IMR-90 (cell line): ENCODE measurements around the gene CASS4. TPM values are rescaled to one million over a fixed set of nuclear protein-coding genes. Genes with fewer than 3 reads are reported as not detected.

ENCODE experiments used
- CTCF ChIP-seq: conservative IDR thresholded peaks from 2 replicates; pipeline ENCODE4 v1.5.1; 2012; ENCODE audit warnings: mild to moderate bottlenecking, low read depth, low read length, improper control_type of control experiment
- MAFK ChIP-seq: IDR thresholded peaks from 2 replicates; pipeline ENCODE4 v1.6.1; 2012; ENCODE audit warnings: low read depth, low read length, improper control_type of control experiment
- POLR2A ChIP-seq: IDR thresholded peaks from 2 replicates; pipeline ENCODE4 v1.6.1; 2012; ENCODE audit warnings: mild to moderate bottlenecking, low read depth, low read length
- RCOR1 ChIP-seq: IDR thresholded peaks from 2 replicates; pipeline ENCODE4 v1.6.1; 2012; ENCODE audit warnings: mild to moderate bottlenecking, low read length, improper control_type of control experiment; ENCODE audit not compliant: insufficient replicate concordance
- RFX5 ChIP-seq: IDR thresholded peaks from 2 replicates; pipeline ENCODE4 v1.8.0; 2012; ENCODE audit warnings: low read depth, mild to moderate bottlenecking, low read length, moderate library complexity
- USF2 ChIP-seq: fragments of 150-350 bp; IDR thresholded peaks from 2 replicates; pipeline ENCODE4 v1.6.1; 2017; ENCODE audit warnings: mild to moderate bottlenecking, antibody characterized with exemption, low read length, low read depth
- polyA plus RNA-seq, 3 experiments: library from polyadenylated mRNA; depleted of rRNA; stranded (reverse); fragments of >200 nt; gene quantifications; 2 replicates each; pipeline ENCODE4 v1.2.3, GENCODE V29; 2012; ENCODE audit warnings: low replicate concordance in 1 of 3
- total RNA-seq: library from RNA; depleted of rRNA; stranded (reverse); fragments of >200 nt; gene quantifications from 2 replicates; pipeline ENCODE4 v1.2.3, GENCODE V29; 2012

The CASS4 gene
- total and polyA plus RNA-seq, 2 of the 4 experiments (the other 2 are of a cell fraction): 25.8 to 26.5 TPM

- no peak for TF ChIP-seq USF2
- peak; percentile 64; the same call in 1 of the 2 replicates for TF ChIP-seq POLR2A
- no peak for TF ChIP-seq RFX5
- TF ChIP-seq CTCF: no peak
- TF ChIP-seq MAFK: peak; percentile 21; the same call in 1 of the 2 replicates
- TF ChIP-seq RCOR1: no peak
Measured at GRCh38 chr20:56411759-56412472, at the start of gene CASS4 (continued).
